NT2/D1 (cell line): ENCODE data around the gene A2ML1.

Source experiments
- SUZ12 ChIP-seq: IDR thresholded peaks from 2 replicates; pipeline ENCODE4 v1.6.1; 2011; ENCODE audit not compliant: insufficient read length, insufficient read depth; ENCODE audit errors: extremely low read depth
- YY1 ChIP-seq: IDR thresholded peaks from 2 replicates; pipeline ENCODE4 v1.6.1; 2011; ENCODE audit not compliant: insufficient read length, insufficient read depth

DNA sequence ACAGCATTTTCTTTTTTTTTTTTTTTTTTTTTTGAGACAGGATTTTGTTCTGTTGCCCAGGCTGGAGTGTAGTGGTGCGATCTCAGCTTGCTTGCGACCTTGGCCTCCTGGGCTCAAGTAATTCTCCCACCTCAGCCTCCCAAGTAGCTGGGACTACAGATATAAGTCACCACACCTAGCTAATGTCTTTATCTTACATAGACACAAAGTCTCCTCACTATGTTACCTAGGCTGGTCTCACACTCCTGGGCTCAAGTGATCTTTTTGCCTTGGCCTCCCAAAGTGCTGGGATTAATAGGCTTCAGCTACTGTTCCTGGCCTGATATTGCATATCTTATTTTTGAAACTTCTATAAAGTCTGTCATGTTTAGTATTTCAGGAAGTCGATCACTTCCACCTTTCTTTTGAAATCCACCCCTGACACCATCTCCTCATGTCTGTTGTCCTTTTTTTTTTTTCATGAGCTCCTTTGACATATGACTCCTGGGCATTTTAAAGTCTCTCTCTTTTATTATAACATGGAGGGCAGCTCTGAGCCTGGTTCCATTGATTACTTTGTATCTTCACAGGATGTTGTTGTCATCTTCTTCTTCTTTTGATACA, 5.9 kb upstream of the A2ML1 start:
- TF ChIP-seq SUZ12 (no peak), YY1 (no peak)
